Glutamatergic neuron (in vitro differentiated cells): ENCODE data around the gene XRCC4. TPM values are rescaled to one million over a fixed set of nuclear protein-coding genes. Genes with fewer than 3 reads are reported as not detected.
"Not testable (repeated sequence)": the region's sequence is repeated elsewhere in the genome, so short reads cannot be mapped to it uniquely, and the experiment has no call there.

Experiments
- DNase-seq: peaks from one replicate; pipeline ENCODE4 v3.0.0; 2022
- H3K27ac Mint-ChIP-seq: one replicate; pipeline ENCODE4 v1.8.0; 2020; ENCODE audit warnings: mild to moderate bottlenecking, mixed read lengths, inconsistent platforms; ENCODE audit not compliant: unreplicated experiment
- H3K27me3 Mint-ChIP-seq: one replicate; pipeline ENCODE4 v1.8.0; 2020; ENCODE audit warnings: mild to moderate bottlenecking, moderate library complexity, mixed read lengths, inconsistent platforms; ENCODE audit not compliant: unreplicated experiment
- H3K36me3 Mint-ChIP-seq: one replicate; pipeline ENCODE4 v1.8.0; 2020; ENCODE audit warnings: mild to moderate bottlenecking, mixed read lengths, inconsistent platforms; ENCODE audit not compliant: unreplicated experiment
- H3K4me1 Mint-ChIP-seq: one replicate; pipeline ENCODE4 v1.8.0; 2020; ENCODE audit warnings: mild to moderate bottlenecking, low read depth, mixed read lengths, inconsistent platforms; ENCODE audit not compliant: unreplicated experiment
- H3K4me3 Mint-ChIP-seq: one replicate; pipeline ENCODE4 v1.8.0; 2020; ENCODE audit warnings: mild to moderate bottlenecking, mixed read lengths, inconsistent platforms; ENCODE audit not compliant: unreplicated experiment
- H3K9me3 Mint-ChIP-seq: one replicate; pipeline ENCODE4 v1.8.0; 2020; ENCODE audit warnings: mild to moderate bottlenecking, moderate library complexity, mixed read lengths, inconsistent platforms; ENCODE audit not compliant: unreplicated experiment
- CTCF ChIP-seq: fragments of 200-600 bp; sonication (generic); IDR thresholded peaks from one replicate; pipeline ENCODE4 v1.5.0; 2021; ENCODE audit not compliant: partially characterized antibody, unreplicated experiment
- total RNA-seq: library from RNA; stranded (reverse); fragmentation: NEBNext Ultra II Directional; extraction: Animal tissue kit (Norgen Biotek cat#: 25700); gene quantifications from one replicate; pipeline ENCODE4 v1.2.1, GENCODE V29; 2021; ENCODE audit not compliant: unreplicated experiment

Gene XRCC4
- total RNA-seq, 1 donor from 2014 or later, result 5.9 TPM

- H3K27ac Mint-ChIP-seq, result peak overlapping the region; percentile 40
- no peaks in the 10 kb centered on the region for H3K36me3 Mint-ChIP-seq
- peaks cover 23% of the 10 kb centered on the region for H3K4me1 Mint-ChIP-seq
- TF ChIP-seq CTCF, result no peak
- no peak for DNase-seq
- H3K27me3 Mint-ChIP-seq, result peaks cover 2% of the 10 kb centered on the region
- H3K9me3 Mint-ChIP-seq, result no peaks in the 10 kb centered on the region
- no peak overlapping the region for H3K4me3 Mint-ChIP-seq
Measured at GRCh38 chr5:83055166-83055565, 22.2 kb upstream of the XRCC4 start.

- TF ChIP-seq CTCF, result no peak
- no peak for DNase-seq
- H3K4me3 Mint-ChIP-seq, result no peak overlapping the region
- no peaks in the 10 kb centered on the region for H3K9me3 Mint-ChIP-seq
- peak overlapping the region; percentile 44 for H3K27ac Mint-ChIP-seq
- H3K4me1 Mint-ChIP-seq, result peaks cover 23% of the 10 kb centered on the region
- peaks cover 2% of the 10 kb centered on the region for H3K27me3 Mint-ChIP-seq
- H3K36me3 Mint-ChIP-seq, result no peaks in the 10 kb centered on the region
Measured at GRCh38 chr5:83058726-83059125, 18.6 kb upstream of the XRCC4 start.

GRCh38 chr5:83059341-83059740 lies 18.0 kb upstream of the XRCC4 start:
- TF ChIP-seq CTCF, result no peak
- no peaks in the 10 kb centered on the region for H3K9me3 Mint-ChIP-seq
- no peak overlapping the region for H3K27ac Mint-ChIP-seq
- no peaks in the 10 kb centered on the region for H3K36me3 Mint-ChIP-seq
- no peak overlapping the region for H3K4me3 Mint-ChIP-seq
- H3K4me1 Mint-ChIP-seq, result peaks cover 19% of the 10 kb centered on the region
- peaks cover 2% of the 10 kb centered on the region for H3K27me3 Mint-ChIP-seq
- no peak for DNase-seq

- peak overlapping the region; percentile 61 for H3K4me3 Mint-ChIP-seq
- H3K27ac Mint-ChIP-seq, result peak overlapping the region; percentile 78
- no peak for TF ChIP-seq CTCF
- DNase-seq, result no peak
- no peaks in the 10 kb centered on the region for H3K9me3 Mint-ChIP-seq
- H3K36me3 Mint-ChIP-seq, result no peaks in the 10 kb centered on the region
- H3K27me3 Mint-ChIP-seq, result peaks cover 1% of the 10 kb centered on the region
- peaks cover 35% of the 10 kb centered on the region for H3K4me1 Mint-ChIP-seq
Measured at GRCh38 chr5:83066548-83067110, 10.7 kb upstream of the XRCC4 start.

GRCh38 chr5:83067377-83067776 lies 10.0 kb upstream of the XRCC4 start:
- H3K36me3 Mint-ChIP-seq, H3K27ac Mint-ChIP-seq, H3K9me3 Mint-ChIP-seq, H3K4me3 Mint-ChIP-seq, DNase-seq, H3K27me3 Mint-ChIP-seq: not testable (repeated sequence)
- peaks cover 37% of the 10 kb centered on the region for H3K4me1 Mint-ChIP-seq
